H9 (cell line): Measurements from ENCODE around the gene TMEM239. TPM values are rescaled to one million over a fixed set of nuclear protein-coding genes. Genes with fewer than 3 reads are reported as not detected.

ENCODE experiments used
- DNase-seq: peaks from one replicate; pipeline ENCODE4 v3.0.0-alpha.2; 2017
- H2AFZ ChIP-seq: one replicate; pipeline ENCODE4 v1.6.1; 2013; ENCODE audit warnings: mild to moderate bottlenecking, low read length, control low read depth, moderate library complexity
- H2AK5ac ChIP-seq: 2 replicates; pipeline ENCODE4 v1.6.1; 2013; ENCODE audit warnings: low read length, control low read depth, mixed read lengths; ENCODE audit not compliant: insufficient read length
- H2BK120ac ChIP-seq: one replicate; pipeline ENCODE4 v1.6.1; 2013; ENCODE audit warnings: low read depth, mild to moderate bottlenecking, low read length, control low read depth, inconsistent platforms; ENCODE audit not compliant: poor library complexity, severe bottlenecking
- H2BK12ac ChIP-seq: 2 replicates; pipeline ENCODE4 v1.6.1; 2013; ENCODE audit warnings: low read length, control low read depth, mixed read lengths, low read depth; ENCODE audit not compliant: insufficient read length
- H2BK15ac ChIP-seq: 2 replicates; pipeline ENCODE4 v1.6.1; 2013; ENCODE audit warnings: low read depth, low read length, control low read depth
- H2BK20ac ChIP-seq: one replicate; pipeline ENCODE4 v1.6.1; 2013; ENCODE audit warnings: low read depth, mild to moderate bottlenecking, low read length, control low read depth, inconsistent platforms; ENCODE audit not compliant: poor library complexity, severe bottlenecking
- H2BK5ac ChIP-seq: 2 replicates; pipeline ENCODE4 v1.6.1; 2013; ENCODE audit warnings: low read length, control low read depth, mixed read lengths; ENCODE audit not compliant: insufficient read length
- H3K14ac ChIP-seq: 2 replicates; pipeline ENCODE4 v1.6.1; 2013; ENCODE audit warnings: low read length, control low read depth; ENCODE audit not compliant: insufficient read depth
- H3K18ac ChIP-seq: 2 replicates; pipeline ENCODE4 v1.6.1; 2013; ENCODE audit warnings: low read depth, mild to moderate bottlenecking, mixed read lengths, low read length, control low read depth; ENCODE audit not compliant: insufficient read length
- H3K23ac ChIP-seq: 2 replicates; pipeline ENCODE4 v1.6.1; 2013; ENCODE audit warnings: low read length, control low read depth, mixed read lengths, low read depth; ENCODE audit not compliant: insufficient read length
- H3K23me2 ChIP-seq: 2 replicates; pipeline ENCODE4 v1.6.1; 2013; ENCODE audit warnings: low read depth, mild to moderate bottlenecking, mixed read lengths, low read length, control low read depth; ENCODE audit not compliant: insufficient read length, poor library complexity, severe bottlenecking
- H3K27ac ChIP-seq: 2 replicates; pipeline ENCODE4 v1.5.1; 2013; ENCODE audit warnings: low read length, control low read depth, mixed read lengths, low read depth; ENCODE audit not compliant: insufficient read length
- H3K27me3 ChIP-seq: 2 replicates; pipeline ENCODE4 v1.6.1; 2013; ENCODE audit warnings: low read length, control low read depth, inconsistent platforms; ENCODE audit not compliant: insufficient read depth
- H3K4ac ChIP-seq: 2 replicates; pipeline ENCODE4 v1.6.1; 2013; ENCODE audit warnings: low read depth, mild to moderate bottlenecking, control low read depth, inconsistent platforms, low read length, moderate library complexity
- H3K4me1 ChIP-seq: 2 replicates; pipeline ENCODE4 v1.6.1; 2013; ENCODE audit warnings: low read length, control low read depth, inconsistent platforms; ENCODE audit not compliant: insufficient read depth
- H3K4me2 ChIP-seq: 2 replicates; pipeline ENCODE4 v1.6.1; 2013; ENCODE audit warnings: low read length, control low read depth, mixed read lengths; ENCODE audit not compliant: insufficient read length, insufficient read depth
- H3K56ac ChIP-seq: 2 replicates; pipeline ENCODE4 v1.6.1; 2013; ENCODE audit warnings: low read depth, mild to moderate bottlenecking, mixed read lengths, low read length, control low read depth; ENCODE audit not compliant: insufficient read length
- H3K79me1 ChIP-seq: 2 replicates; pipeline ENCODE4 v1.6.1; 2013; ENCODE audit warnings: low read depth, mild to moderate bottlenecking, moderate library complexity, low read length, control low read depth, inconsistent platforms; ENCODE audit not compliant: insufficient read depth, poor library complexity, severe bottlenecking
- H3K79me2 ChIP-seq: 2 replicates; pipeline ENCODE4 v1.6.1; 2013; ENCODE audit warnings: low read length, control low read depth, inconsistent platforms; ENCODE audit not compliant: insufficient read depth
- H3K9ac ChIP-seq: 2 replicates; pipeline ENCODE4 v1.6.1; 2013; ENCODE audit warnings: low read length, control low read depth, mixed read lengths; ENCODE audit not compliant: insufficient read length; ENCODE audit errors: extremely low read depth
- H3K9me3 ChIP-seq: one replicate; pipeline ENCODE4 v1.6.1; 2013; ENCODE audit warnings: low read depth, low read length, inconsistent platforms; ENCODE audit not compliant: control insufficient read depth
- H3T11ph ChIP-seq: one replicate; pipeline ENCODE4 v1.6.1; 2013; ENCODE audit warnings: mild to moderate bottlenecking, low read length, control low read depth, inconsistent platforms
- H4K20me1 ChIP-seq: one replicate; pipeline ENCODE4 v1.6.1; 2013; ENCODE audit not compliant: control insufficient read depth, insufficient read length, insufficient read depth
- H4K5ac ChIP-seq: 2 replicates; pipeline ENCODE4 v1.6.1; 2013; ENCODE audit warnings: low read depth, mild to moderate bottlenecking, mixed read lengths, low read length, control low read depth; ENCODE audit not compliant: insufficient read length
- H4K8ac ChIP-seq: replicated peaks from 2 replicates; pipeline ENCODE4 v1.6.1; 2013; ENCODE audit warnings: low read length, control low read depth, mixed read lengths, low read depth; ENCODE audit not compliant: insufficient read length
- H4K91ac ChIP-seq: 2 replicates; pipeline ENCODE4 v1.6.1; 2013; ENCODE audit warnings: low read depth, mild to moderate bottlenecking, moderate library complexity, mixed read lengths, low read length, control low read depth; ENCODE audit not compliant: insufficient read length
- H3K27ac Mint-ChIP-seq, 3 experiments: 2 replicates in 2 of 3; 3 replicates in 1 of 3; pipeline ENCODE4 v1.8.0; 2020 to 2021; ENCODE audit warnings: mixed read lengths in 3 of 3, mild to moderate bottlenecking in 1 of 3, moderate library complexity in 1 of 3
- H3K27me3 Mint-ChIP-seq: 2 replicates; pipeline ENCODE4 v1.8.0; 2021; ENCODE audit warnings: low read depth, mild to moderate bottlenecking, moderate library complexity, mixed read lengths
- H3K36me3 Mint-ChIP-seq, 3 experiments: 2 replicates in 2 of 3; 3 replicates in 1 of 3; pipeline ENCODE4 v1.8.0; 2020 to 2021; ENCODE audit warnings: low read depth in 3 of 3, mixed read lengths in 3 of 3; ENCODE audit not compliant: insufficient read depth in 1 of 3
- H3K4me1 Mint-ChIP-seq, 2 experiments: 2 replicates each; pipeline ENCODE4 v1.8.0; 2020; ENCODE audit warnings: mixed read lengths in 2 of 2
- H3K4me3 Mint-ChIP-seq, 2 experiments: 2 replicates in 1 of 2; 3 replicates in 1 of 2; pipeline ENCODE4 v1.8.0; 2020 to 2021; ENCODE audit warnings: mild to moderate bottlenecking in 2 of 2, mixed read lengths in 2 of 2, moderate library complexity in 1 of 2
- H3K9me3 Mint-ChIP-seq, 2 experiments: 2 replicates in 1 of 2; 3 replicates in 1 of 2; pipeline ENCODE4 v1.8.0; 2020; ENCODE audit warnings: mild to moderate bottlenecking in 2 of 2, mixed read lengths in 2 of 2, moderate library complexity in 1 of 2
- CTCF ChIP-seq: fragments of 200-600 bp; sonication (generic); conservative IDR thresholded peaks from 3 replicates; pipeline ENCODE4 v1.8.0; 2021; ENCODE audit warnings: antibody characterized with exemption, mild to moderate bottlenecking
- WGBS: extraction: QIAGEN DNeasy Blood & Tissue Kit; methylation state at CpG from one replicate; pipeline ENCODE4 v1.1.7; 2013; ENCODE audit warnings: missing lambda C conversion rate, low lambda C conversion rate, mixed read lengths; ENCODE audit not compliant: insufficient read length; ENCODE audit errors: extremely low coverage; 5-methylcytosine and 5-hydroxymethylcytosine counted together
- total RNA-seq: library from RNA; stranded (reverse); gene quantifications from 2 replicates; pipeline ENCODE4 v1.2.1, GENCODE V29; 2021

Gene TMEM239
- total RNA-seq, 1 experiment from 2014 or later = not detected

- Histone ChIP-seq H3K9me3 (no peaks in the 10 kb centered on the region), H3K23ac (no peak overlapping the region), H3K79me2 (no peaks in the 10 kb centered on the region), H2AK5ac (no peak overlapping the region), H3K27me3 (peaks cover 9% of the 10 kb centered on the region; the same call in 1 of the 2 replicates), H2AFZ (no peak overlapping the region), H4K91ac (no peak overlapping the region), H3K4me2 (no peak overlapping the region), H4K20me1 (no peaks in the 10 kb centered on the region), H3K4ac (no peak overlapping the region), H3K14ac (no peak overlapping the region), H3K27ac (no peak overlapping the region), H3K79me1 (no peaks in the 10 kb centered on the region), H4K8ac (no peak overlapping the region), H3T11ph (no peak overlapping the region), H3K4me1 (no peaks in the 10 kb centered on the region), H2BK12ac (no peak overlapping the region), H3K23me2 (peaks cover 6% of the 10 kb centered on the region), H4K5ac (no peak overlapping the region), H3K9ac (no peak overlapping the region), H3K56ac (no peak overlapping the region), H3K18ac (no peak overlapping the region), H2BK5ac (no peak overlapping the region), H2BK20ac (no peak overlapping the region), H2BK120ac (no peak overlapping the region), H2BK15ac (no peak overlapping the region)
- Mint-ChIP-seq H3K4me3 (no peak overlapping the region; a peak in 1 of 5 replicates), H3K27me3 (peaks cover 39% of the 10 kb centered on the region), H3K27ac (no peak overlapping the region), H3K36me3 (no peaks in the 10 kb centered on the region; a peak in 1 of 7 replicates), H3K9me3 (0 out of 5 replicates have a peak, but pooled peaks cover 0 to 2% of the 10 kb centered on the region in 2 experiments), H3K4me1 (peaks cover 18 to 22% of the 10 kb centered on the region in 2 experiments)
- no peak for TF ChIP-seq CTCF
- no CpG with 5 or more reads among the region's 5 CpGs for WGBS
- no peak for DNase-seq
Observed at GRCh38 chr20:2822073-2822472, 5.9 kb downstream of the TMEM239 start.
